Ecto neural progenitor cell (in vitro differentiated cells): Measurements from ENCODE around the gene UQCC2.

Experiments
- DNase-seq: peaks from one replicate; pipeline ENCODE4 v3.0.0-alpha.2; 2018; ENCODE audit warnings: low spot score

Gene UQCC2

DNA sequence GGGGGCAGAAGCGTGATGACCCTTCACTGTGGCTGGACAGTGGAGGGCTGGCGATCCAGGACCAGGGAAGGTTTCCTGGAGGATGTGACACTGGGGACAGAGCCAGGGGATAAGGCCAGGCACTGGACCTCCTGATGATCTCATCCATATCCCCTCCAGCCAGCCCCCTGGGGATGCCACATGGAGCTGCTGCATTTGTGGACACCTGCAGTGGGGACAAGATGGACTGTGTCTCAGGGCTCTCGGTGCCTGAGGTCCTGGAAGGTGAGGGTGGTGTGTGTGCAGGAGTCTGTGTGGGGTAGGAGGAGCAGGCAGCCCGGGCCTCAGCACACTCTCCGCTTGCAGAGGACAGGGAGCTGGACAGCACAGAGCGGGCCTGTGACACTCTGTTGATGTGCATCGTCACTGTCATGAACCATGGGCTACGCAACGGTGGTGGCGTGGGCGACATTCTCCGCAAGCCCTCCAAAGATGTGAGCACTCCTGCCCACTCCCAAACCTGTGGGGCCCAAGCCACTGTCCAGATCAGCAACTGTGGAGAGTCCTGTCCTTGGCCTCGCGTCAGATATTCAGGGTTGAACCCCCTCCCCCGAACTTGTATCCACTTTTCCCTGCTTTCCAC, 19.9 kb downstream of the UQCC2 start:
- no peak for DNase-seq

- DNase-seq = no peak
Observed at GRCh38 chr6:33690766-33691165, 20.7 kb downstream of the UQCC2 start.

- no peak for DNase-seq
Observed at GRCh38 chr6:33689879-33690278, 21.6 kb downstream of the UQCC2 start.

DNA sequence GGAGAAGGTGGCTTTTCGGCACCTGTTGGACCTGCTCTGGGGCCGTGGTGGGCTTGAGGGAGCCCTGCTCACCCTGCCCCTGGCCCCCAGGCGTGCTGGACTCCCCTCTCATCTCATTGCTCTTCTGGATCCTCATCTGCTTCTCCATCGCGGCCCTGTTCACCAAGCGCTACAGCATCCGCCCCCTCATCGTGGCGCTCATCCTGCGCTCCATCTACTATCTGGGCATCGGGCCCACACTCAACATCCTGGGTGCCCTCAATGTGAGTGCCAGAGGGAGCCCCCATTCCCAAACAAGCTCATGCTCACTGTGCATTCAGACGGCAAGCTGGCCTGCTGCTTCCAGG, 22.4 kb downstream of the UQCC2 start:
- no peak for DNase-seq

- no peak for DNase-seq
Observed at GRCh38 chr6:33688451-33689147, 22.9 kb downstream of the UQCC2 start.

DNA sequence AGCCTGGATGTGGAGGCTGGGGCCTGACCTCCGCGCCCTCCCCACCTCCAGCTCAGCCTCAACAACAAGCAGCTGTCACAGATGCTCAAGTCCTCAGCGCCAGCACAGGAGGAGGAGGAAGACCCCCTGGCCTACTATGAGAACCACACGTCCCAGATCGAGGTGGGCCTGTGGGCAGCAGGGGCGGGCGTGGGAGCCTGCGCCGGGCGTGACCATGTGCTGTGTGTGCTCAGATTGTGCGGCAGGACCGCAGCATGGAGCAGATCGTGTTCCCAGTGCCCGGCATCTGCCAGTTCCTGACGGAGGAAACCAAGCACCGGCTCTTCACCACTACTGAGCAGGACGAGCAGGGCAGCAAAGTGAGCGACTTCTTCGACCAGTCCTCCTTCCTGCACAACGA, 23.5 kb downstream of the UQCC2 start:
- DNase-seq = no peak

GRCh38 chr6:33686981-33687975, 24.2 kb downstream of the UQCC2 start:
- DNase-seq = no peak

- DNase-seq = no peak
Observed at GRCh38 chr6:33686225-33686924, 25.1 kb downstream of the UQCC2 start.

GRCh38 chr6:33685411-33686224, 25.9 kb downstream of the UQCC2 start:
- DNase-seq = no peak

DNA sequence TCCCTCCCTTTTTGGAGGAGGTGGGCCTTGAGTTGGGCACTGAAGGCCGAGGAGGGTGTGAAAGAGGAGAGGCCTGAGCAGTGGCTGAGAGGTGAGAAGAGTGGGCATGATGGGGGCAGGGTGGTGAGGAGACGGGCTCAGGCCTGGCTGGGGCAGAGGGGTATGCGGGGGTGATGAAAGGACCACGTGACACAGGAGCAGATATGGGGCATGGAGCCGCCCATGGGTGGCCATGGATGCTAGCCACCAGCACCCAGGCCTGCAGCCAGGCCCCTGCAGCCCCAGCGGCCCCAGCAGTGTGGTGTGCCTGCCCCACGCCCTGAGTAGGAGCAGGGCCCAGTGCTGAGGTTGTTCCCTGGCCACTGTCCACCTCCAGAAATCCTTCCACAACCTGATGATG, 26.5 kb downstream of the UQCC2 start:
- no peak for DNase-seq

- DNase-seq = no peak
Observed at GRCh38 chr6:33684428-33684896, 27.0 kb downstream of the UQCC2 start.

- no peak for DNase-seq
Observed at GRCh38 chr6:33683576-33684427, 27.7 kb downstream of the UQCC2 start.

GRCh38 chr6:33683051-33683571, 28.4 kb downstream of the UQCC2 start:
- no peak for DNase-seq

GRCh38 chr6:33682341-33682740, 29.2 kb downstream of the UQCC2 start:
- no peak for DNase-seq

DNA sequence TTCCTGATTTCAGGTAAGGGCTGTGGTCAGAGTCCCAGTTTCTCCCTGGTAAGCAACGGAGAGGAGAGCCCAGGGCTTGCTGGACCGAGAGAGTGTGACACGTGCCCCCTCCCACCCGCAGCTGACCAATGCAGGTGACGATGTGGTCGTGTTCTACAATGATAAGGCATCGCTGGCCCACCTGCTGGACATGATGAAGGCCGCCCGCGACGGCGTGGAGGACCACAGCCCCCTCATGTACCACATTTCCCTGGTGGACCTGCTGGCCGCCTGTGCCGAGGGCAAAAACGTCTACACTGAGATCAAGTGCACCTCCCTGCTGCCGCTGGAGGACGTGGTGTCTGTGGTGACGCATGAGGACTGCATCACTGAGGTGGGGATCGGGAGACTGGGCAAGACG, 31.7 kb downstream of the UQCC2 start:
- no peak for DNase-seq

DNA sequence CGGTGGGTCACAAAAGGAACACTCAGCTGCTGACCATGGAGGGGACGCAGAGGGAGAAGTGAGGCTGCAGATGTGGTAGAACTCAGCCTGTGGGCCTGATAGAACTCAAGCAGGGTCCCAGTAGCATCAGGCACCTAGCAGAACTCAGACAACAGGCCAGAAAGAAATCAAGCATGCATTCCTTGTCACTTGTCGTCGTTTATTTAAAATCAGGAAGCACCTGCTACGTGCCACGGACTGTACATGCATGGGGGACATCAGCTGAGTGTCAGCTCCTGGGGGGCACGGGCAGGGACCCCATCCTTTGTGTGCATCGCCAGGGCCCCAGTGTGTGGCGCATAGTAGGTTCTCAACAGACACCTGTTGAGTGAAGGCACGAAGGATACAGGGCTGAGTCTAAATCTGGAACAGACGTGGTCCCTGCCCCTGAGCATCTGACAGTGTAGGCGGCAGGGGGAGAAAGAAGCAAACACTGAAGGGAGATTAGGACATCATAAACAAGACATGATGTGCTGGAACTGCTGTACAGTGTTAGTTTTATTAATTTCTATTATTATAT, 32.5 kb downstream of the UQCC2 start:
- DNase-seq = no peak

- DNase-seq = no peak
Observed at GRCh38 chr6:33678233-33678931, 33.1 kb downstream of the UQCC2 start.

DNA sequence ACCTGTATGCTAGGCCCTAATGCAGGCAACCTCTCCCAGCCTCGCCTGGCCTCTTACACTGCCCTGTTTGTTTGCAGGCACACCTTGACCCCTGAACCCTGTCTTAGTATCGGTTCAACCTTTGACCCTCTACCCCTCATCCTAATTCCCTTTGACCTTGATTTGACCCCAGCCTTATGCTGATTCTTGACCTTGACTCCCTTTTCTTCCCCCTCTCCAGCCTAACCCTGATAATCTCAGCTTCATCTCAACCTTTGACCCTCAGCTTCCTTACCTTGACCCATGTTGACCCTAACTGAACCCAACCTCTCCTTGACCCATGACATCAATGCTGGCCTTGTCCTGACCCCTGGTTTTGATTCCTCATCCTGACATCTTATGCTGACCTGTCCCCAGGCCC, 33.8 kb downstream of the UQCC2 start:
- DNase-seq = no peak

GRCh38 chr6:33677143-33677660, 34.3 kb downstream of the UQCC2 start:
- DNase-seq = no peak
